IMR-90 (cell line): Measurements from ENCODE around the gene RAD51C. TPM values are rescaled to one million over a fixed set of nuclear protein-coding genes. Genes with fewer than 3 reads are reported as not detected.

Experiments used
- ATAC-seq: fragments of 200-7000 bp; cut with Tn5 transposase; 2 replicates; pipeline ENCODE4 v1.9.1; 2020; ENCODE audit warnings: low read depth, mild to moderate bottlenecking, moderate library complexity
- BruUV-seq: library from RNA; stranded (reverse); fragments of 400-500 nt; replicated peaks from 2 replicates; lab custom pipeline; 2021; lab: Mats Ljungman, UMichigan
- CTCF ChIA-PET: fragments of 300-600 bp; formaldehyde crosslinking; extraction: SDS; loops from one replicate; lab custom pipeline; 2021; ENCODE audit warnings: antibody characterized with exemption; lab: Yijun Ruan, JAX
- POLR2A ChIA-PET: fragments of 300-600 bp; sonication (Branson Sonifier 250); formaldehyde crosslinking; loops from one replicate; lab custom pipeline; 2022; ENCODE audit warnings: antibody characterized with exemption; ENCODE audit not compliant: unreplicated experiment; lab: Charles Lee
- DNase-seq: peaks from one replicate; pipeline ENCODE4 v3.0.0; 2013
- H2AFZ ChIP-seq: replicated peaks from 2 replicates; pipeline ENCODE3; 2013; ENCODE audit warnings: low read length, mild to moderate bottlenecking; ENCODE audit not compliant: poor library complexity
- H2AK5ac ChIP-seq: 2 replicates; pipeline ENCODE4 v1.6.1; 2013; ENCODE audit warnings: low read depth, low read length, inconsistent platforms
- H2AK9ac ChIP-seq: replicated peaks from 2 replicates; pipeline ENCODE3; 2013; ENCODE audit warnings: mild to moderate bottlenecking, low read depth, low read length, moderate library complexity; ENCODE audit not compliant: poor library complexity
- H2BK120ac ChIP-seq: 2 replicates; pipeline ENCODE4 v1.6.1; 2013; ENCODE audit warnings: low read depth, low read length, inconsistent platforms
- H2BK15ac ChIP-seq: 3 replicates; pipeline ENCODE4 v1.6.1; 2013; ENCODE audit warnings: low read depth, low read length, inconsistent platforms
- H2BK20ac ChIP-seq: 2 replicates; pipeline ENCODE4 v1.6.1; 2013; ENCODE audit warnings: low read depth, mild to moderate bottlenecking, inconsistent platforms, low read length, moderate library complexity
- H2BK5ac ChIP-seq: 2 replicates; pipeline ENCODE4 v1.6.1; 2013; ENCODE audit warnings: mild to moderate bottlenecking, low read depth, low read length, inconsistent platforms; ENCODE audit not compliant: poor library complexity, severe bottlenecking
- H3K14ac ChIP-seq: replicated peaks from 2 replicates; pipeline ENCODE4 v1.6.1; 2013; ENCODE audit warnings: low read depth, low read length, inconsistent platforms
- H3K18ac ChIP-seq: 2 replicates; pipeline ENCODE4 v1.6.1; 2013; ENCODE audit warnings: low read depth, low read length, control low read depth
- H3K23ac ChIP-seq: 2 replicates; pipeline ENCODE4 v1.6.1; 2013; ENCODE audit warnings: low read depth, low read length, inconsistent platforms
- H3K27ac ChIP-seq: 2 replicates; pipeline ENCODE4 v1.5.1; 2013; ENCODE audit warnings: mild to moderate bottlenecking, control low read depth, low read length; ENCODE audit not compliant: insufficient read depth
- H3K27me3 ChIP-seq: 2 replicates; pipeline ENCODE4 v1.6.1; 2013; ENCODE audit warnings: low read length; ENCODE audit not compliant: control insufficient read depth, insufficient read depth
- H3K36me3 ChIP-seq: 2 replicates; pipeline ENCODE4 v1.6.1; 2013; ENCODE audit warnings: low read length, mixed read lengths; ENCODE audit not compliant: control insufficient read depth, insufficient read depth
- H3K4ac ChIP-seq: 2 replicates; pipeline ENCODE4 v1.6.1; 2013; ENCODE audit warnings: low read depth, low read length, inconsistent platforms
- H3K4me1 ChIP-seq: 2 replicates; pipeline ENCODE4 v1.6.1; 2013; ENCODE audit warnings: low read length, mixed read lengths; ENCODE audit not compliant: control insufficient read depth, insufficient read depth
- H3K4me2 ChIP-seq: 2 replicates; pipeline ENCODE4 v1.6.1; 2013; ENCODE audit warnings: low read depth, mild to moderate bottlenecking, control low read depth, low read length, moderate library complexity
- H3K4me3 ChIP-seq: 2 replicates; pipeline ENCODE4 v1.5.1; 2013; ENCODE audit warnings: low read depth, mild to moderate bottlenecking, control low read depth, low read length, moderate library complexity; ENCODE audit not compliant: insufficient read depth
- H3K56ac ChIP-seq: 2 replicates; pipeline ENCODE4 v1.6.1; 2013; ENCODE audit warnings: low read length, inconsistent platforms; ENCODE audit not compliant: insufficient read depth; ENCODE audit errors: extremely low read depth
- H3K79me1 ChIP-seq, 2 experiments: 2 replicates each; pipeline ENCODE4 v1.6.1; 2013; ENCODE audit warnings: low read length in 2 of 2, inconsistent platforms in 1 of 2, low read depth in 1 of 2
- H3K9ac ChIP-seq: 2 replicates; pipeline ENCODE4 v1.6.1; 2013; ENCODE audit warnings: low read depth, low read length, control low read depth
- H3K9me1 ChIP-seq: 2 replicates; pipeline ENCODE4 v1.6.1; 2013; ENCODE audit warnings: low read length, inconsistent platforms; ENCODE audit not compliant: insufficient read depth
- H3K9me3 ChIP-seq: 2 replicates; pipeline ENCODE4 v1.6.1; 2013; ENCODE audit warnings: low read length; ENCODE audit not compliant: control insufficient read depth, insufficient read depth
- H4K20me1 ChIP-seq: 2 replicates; pipeline ENCODE4 v1.6.1; 2013; ENCODE audit warnings: low read length, inconsistent platforms; ENCODE audit not compliant: insufficient read depth
- H4K5ac ChIP-seq: 2 replicates; pipeline ENCODE4 v1.6.1; 2013; ENCODE audit warnings: mild to moderate bottlenecking, low read depth, low read length, control low read depth
- H4K8ac ChIP-seq, 2 experiments: 2 replicates each; pipeline ENCODE4 v1.6.1; 2013; ENCODE audit warnings: low read depth in 2 of 2, low read length in 2 of 2, control low read depth in 1 of 2, inconsistent platforms in 1 of 2
- H4K91ac ChIP-seq: 2 replicates; pipeline ENCODE4 v1.6.1; 2013; ENCODE audit warnings: low read depth, low read length, inconsistent platforms; ENCODE audit not compliant: insufficient read depth
- BHLHE40 ChIP-seq: fragments of 150-350 bp; IDR thresholded peaks from 2 replicates; pipeline ENCODE4 v1.6.1; 2016; ENCODE audit warnings: mild to moderate bottlenecking, low read depth, low read length
- CHD1 ChIP-seq: IDR thresholded peaks from 2 replicates; pipeline ENCODE4 v1.6.1; 2012; ENCODE audit warnings: low read depth, low read length, improper control_type of control experiment
- FOS ChIP-seq: fragments of 150-350 bp; IDR thresholded peaks from 2 replicates; pipeline ENCODE4 v1.6.1; 2016; ENCODE audit warnings: low read depth, low read length
- MAZ ChIP-seq: IDR thresholded peaks from 2 replicates; pipeline ENCODE4 v1.6.1; 2012; ENCODE audit warnings: low read depth, mild to moderate bottlenecking, low read length, improper control_type of control experiment, moderate library complexity, borderline replicate concordance
- MXI1 ChIP-seq: IDR thresholded peaks from 2 replicates; pipeline ENCODE4 v1.6.1; 2012; ENCODE audit warnings: low read depth, mild to moderate bottlenecking, low read length, moderate library complexity, borderline replicate concordance
- POLR2A ChIP-seq: IDR thresholded peaks from 2 replicates; pipeline ENCODE4 v1.6.1; 2012; ENCODE audit warnings: mild to moderate bottlenecking, low read depth, low read length
- RCOR1 ChIP-seq: IDR thresholded peaks from 2 replicates; pipeline ENCODE4 v1.6.1; 2012; ENCODE audit warnings: mild to moderate bottlenecking, low read length, improper control_type of control experiment; ENCODE audit not compliant: insufficient replicate concordance
- RFX5 ChIP-seq: IDR thresholded peaks from 2 replicates; pipeline ENCODE4 v1.8.0; 2012; ENCODE audit warnings: low read depth, mild to moderate bottlenecking, low read length, moderate library complexity
- WGBS, 2 experiments: methylation state at CpG; one replicate each; pipeline versions ENCODE4 v1.1.5 to v1.1.7; 2013; ENCODE audit warnings: missing lambda C conversion rate in 2 of 2; ENCODE audit not compliant: insufficient read length in 1 of 2; ENCODE audit errors: extremely low coverage in 2 of 2; 5-methylcytosine and 5-hydroxymethylcytosine counted together
- dilution Hi-C: fragments of 300-500 bp; cut with HindIII; formaldehyde crosslinking; loops from one replicate; pipeline ENCODE4 v1.14.3; 2018; ENCODE audit warnings: low sequenced_read_pairs; ENCODE audit not compliant: unreplicated experiment
- in situ Hi-C: fragments of 300-500 bp; cut with MboI; formaldehyde crosslinking; loops from 3 replicates; pipeline ENCODE4 v1.14.3; 2019; ENCODE audit warnings: low sequenced_read_pairs, inconsistent platforms, mixed read lengths
- intact Hi-C: fragments of 100-400 bp; cut with micrococcal nuclease; formaldehyde crosslinking; loops from 2 replicates; pipeline ENCODE4 v1.10.0; 2022
- polyA plus RNA-seq, 3 experiments: library from polyadenylated mRNA; depleted of rRNA; stranded (reverse); fragments of >200 nt; gene quantifications; 2 replicates each; pipeline ENCODE4 v1.2.3, GENCODE V29; 2012; ENCODE audit warnings: low replicate concordance in 1 of 3
- total RNA-seq: library from RNA; depleted of rRNA; stranded (reverse); fragments of >200 nt; gene quantifications from 2 replicates; pipeline ENCODE4 v1.2.3, GENCODE V29; 2012
- TF ChIP-seq, protein P1 (sequence below): conservative IDR thresholded peaks from 2 replicates; pipeline ENCODE4 v1.5.1; 2012; ENCODE audit warnings: mild to moderate bottlenecking, low read depth, low read length, improper control_type of control experiment

The RAD51C gene
- total and polyA plus RNA-seq, 2 of the 4 experiments (the other 2 are of a cell fraction), result 21.1 to 28.3 TPM

- intact Hi-C loops (no loop called here), in situ Hi-C loops (no loop called here), dilution Hi-C loops (no loop called here)
- no peak overlapping the region for H3K14ac ChIP-seq
- no peak overlapping the region for H3K9ac ChIP-seq
- no peaks in the 10 kb centered on the region for H3K36me3 ChIP-seq
- H4K91ac ChIP-seq, result no peak overlapping the region
- ATAC-seq, result no peak
- no peak overlapping the region for H2BK20ac ChIP-seq
- H4K20me1 ChIP-seq, result no peaks in the 10 kb centered on the region
- no peak overlapping the region for H3K23ac ChIP-seq
- no peak overlapping the region for H3K4me2 ChIP-seq
- no TSS peak for BruUV-seq
- H3K4me1 ChIP-seq, result no peaks in the 10 kb centered on the region
- H3K4me3 ChIP-seq, result no peak overlapping the region
- H4K8ac ChIP-seq, result no peak overlapping the region
- H2AK9ac ChIP-seq, result no peak overlapping the region
- H3K27ac ChIP-seq, result no peak overlapping the region
- no peaks in the 10 kb centered on the region for H3K79me1 ChIP-seq
- no peak overlapping the region for H3K18ac ChIP-seq
- H2AK5ac ChIP-seq, result no peak overlapping the region
- H3K4ac ChIP-seq, result no peak overlapping the region
- H3K27me3 ChIP-seq, result peaks cover 25% of the 10 kb centered on the region
- H2BK120ac ChIP-seq, result no peak overlapping the region
- CTCF ChIA-PET, result no interaction called here
- TF ChIP-seq MXI1 (no peak), FOS (no peak), CHD1 (no peak), POLR2A (no peak), RFX5 (no peak), BHLHE40 (no peak), MAZ (no peak), RCOR1 (no peak)
- TF ChIP-seq, protein P1, sequence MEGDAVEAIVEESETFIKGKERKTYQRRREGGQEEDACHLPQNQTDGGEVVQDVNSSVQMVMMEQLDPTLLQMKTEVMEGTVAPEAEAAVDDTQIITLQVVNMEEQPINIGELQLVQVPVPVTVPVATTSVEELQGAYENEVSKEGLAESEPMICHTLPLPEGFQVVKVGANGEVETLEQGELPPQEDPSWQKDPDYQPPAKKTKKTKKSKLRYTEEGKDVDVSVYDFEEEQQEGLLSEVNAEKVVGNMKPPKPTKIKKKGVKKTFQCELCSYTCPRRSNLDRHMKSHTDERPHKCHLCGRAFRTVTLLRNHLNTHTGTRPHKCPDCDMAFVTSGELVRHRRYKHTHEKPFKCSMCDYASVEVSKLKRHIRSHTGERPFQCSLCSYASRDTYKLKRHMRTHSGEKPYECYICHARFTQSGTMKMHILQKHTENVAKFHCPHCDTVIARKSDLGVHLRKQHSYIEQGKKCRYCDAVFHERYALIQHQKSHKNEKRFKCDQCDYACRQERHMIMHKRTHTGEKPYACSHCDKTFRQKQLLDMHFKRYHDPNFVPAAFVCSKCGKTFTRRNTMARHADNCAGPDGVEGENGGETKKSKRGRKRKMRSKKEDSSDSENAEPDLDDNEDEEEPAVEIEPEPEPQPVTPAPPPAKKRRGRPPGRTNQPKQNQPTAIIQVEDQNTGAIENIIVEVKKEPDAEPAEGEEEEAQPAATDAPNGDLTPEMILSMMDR, result no peak
- no peak overlapping the region for H3K56ac ChIP-seq
- H2BK15ac ChIP-seq, result no peak overlapping the region
- no peaks in the 10 kb centered on the region for H3K9me3 ChIP-seq
- POLR2A ChIA-PET, result no interaction called here
- H2BK5ac ChIP-seq, result no peak overlapping the region
- no CpG with 5 or more reads among the region's 2 CpGs for WGBS, 2 experiments
- H4K5ac ChIP-seq, result no peak overlapping the region
- H2AFZ ChIP-seq, result no peak overlapping the region
- no peaks in the 10 kb centered on the region for H3K9me1 ChIP-seq
- no peak for DNase-seq
Measured at GRCh38 chr17:58753026-58753425, 60.6 kb downstream of the RAD51C start.
